Progenitor cell of endocrine pancreas (in vitro differentiated cells): ENCODE results near the gene RP9. TPM values are rescaled to one million over a fixed set of nuclear protein-coding genes. Genes with fewer than 3 reads are reported as not detected.

Source experiments
- DNase-seq: peaks from one replicate; pipeline ENCODE4 v3.0.0; 2021; ENCODE audit warnings: low spot score; ENCODE audit not compliant: unreplicated experiment
- H3K27ac Mint-ChIP-seq: 2 replicates; pipeline ENCODE4 v1.8.0; 2021; ENCODE audit warnings: mild to moderate bottlenecking, moderate library complexity, mixed read lengths
- H3K27me3 Mint-ChIP-seq: 2 replicates; pipeline ENCODE4 v1.8.0; 2021; ENCODE audit warnings: mixed read lengths
- H3K36me3 Mint-ChIP-seq: 2 replicates; pipeline ENCODE4 v1.8.0; 2022; ENCODE audit warnings: mixed read lengths; ENCODE audit not compliant: insufficient read depth
- H3K4me1 Mint-ChIP-seq: 2 replicates; pipeline ENCODE4 v1.8.0; 2021; ENCODE audit warnings: low read depth, mixed read lengths
- H3K4me3 Mint-ChIP-seq: 2 replicates; pipeline ENCODE4 v1.8.0; 2021; ENCODE audit warnings: low read depth, mild to moderate bottlenecking, moderate library complexity, mixed read lengths
- H3K9me3 Mint-ChIP-seq: 2 replicates; pipeline ENCODE4 v1.8.0; 2021; ENCODE audit warnings: low read depth, mixed read lengths
- total RNA-seq: library from RNA; stranded (reverse); gene quantifications from 2 replicates; pipeline ENCODE4 v1.2.1, GENCODE V29; 2021
- TF ChIP-seq, protein P1 (sequence below): fragments of 200-600 bp; sonication (generic); IDR thresholded peaks from one replicate; pipeline ENCODE4 v1.5.0; 2021; ENCODE audit warnings: antibody characterized with exemption, mild to moderate bottlenecking; ENCODE audit not compliant: unreplicated experiment

Gene RP9
- total RNA-seq, 1 donor from 2014 or later = 26.2 TPM

DNA sequence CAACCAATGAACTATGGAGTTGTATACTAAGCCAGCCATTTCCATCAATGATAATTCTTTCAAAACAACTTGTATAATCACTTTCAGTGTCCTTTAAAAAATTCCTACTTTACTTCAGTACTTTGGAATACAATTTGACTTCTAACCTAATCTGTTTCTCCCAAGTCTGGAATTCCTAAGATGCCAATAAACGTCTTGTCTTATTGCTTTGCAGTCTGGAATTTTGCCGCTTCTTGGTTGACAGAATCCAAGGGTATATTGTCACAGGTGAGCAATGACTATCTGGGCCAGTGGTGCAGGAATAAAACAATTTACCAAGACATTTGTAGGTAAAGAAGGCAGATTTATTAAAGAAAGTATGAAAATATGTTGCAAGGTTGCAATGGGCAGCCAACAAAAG is 21.8 kb downstream of the RP9 start:
- no peak overlapping the region for H3K4me3 Mint-ChIP-seq
- DNase-seq = no peak
- no peaks in the 10 kb centered on the region for H3K36me3 Mint-ChIP-seq
- no peaks in the 10 kb centered on the region for H3K27me3 Mint-ChIP-seq
- H3K4me1 Mint-ChIP-seq = peaks cover 3% of the 10 kb centered on the region
- H3K9me3 Mint-ChIP-seq = no peaks in the 10 kb centered on the region
- TF ChIP-seq, protein P1, sequence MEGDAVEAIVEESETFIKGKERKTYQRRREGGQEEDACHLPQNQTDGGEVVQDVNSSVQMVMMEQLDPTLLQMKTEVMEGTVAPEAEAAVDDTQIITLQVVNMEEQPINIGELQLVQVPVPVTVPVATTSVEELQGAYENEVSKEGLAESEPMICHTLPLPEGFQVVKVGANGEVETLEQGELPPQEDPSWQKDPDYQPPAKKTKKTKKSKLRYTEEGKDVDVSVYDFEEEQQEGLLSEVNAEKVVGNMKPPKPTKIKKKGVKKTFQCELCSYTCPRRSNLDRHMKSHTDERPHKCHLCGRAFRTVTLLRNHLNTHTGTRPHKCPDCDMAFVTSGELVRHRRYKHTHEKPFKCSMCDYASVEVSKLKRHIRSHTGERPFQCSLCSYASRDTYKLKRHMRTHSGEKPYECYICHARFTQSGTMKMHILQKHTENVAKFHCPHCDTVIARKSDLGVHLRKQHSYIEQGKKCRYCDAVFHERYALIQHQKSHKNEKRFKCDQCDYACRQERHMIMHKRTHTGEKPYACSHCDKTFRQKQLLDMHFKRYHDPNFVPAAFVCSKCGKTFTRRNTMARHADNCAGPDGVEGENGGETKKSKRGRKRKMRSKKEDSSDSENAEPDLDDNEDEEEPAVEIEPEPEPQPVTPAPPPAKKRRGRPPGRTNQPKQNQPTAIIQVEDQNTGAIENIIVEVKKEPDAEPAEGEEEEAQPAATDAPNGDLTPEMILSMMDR = no peak
- no peak overlapping the region for H3K27ac Mint-ChIP-seq

DNA sequence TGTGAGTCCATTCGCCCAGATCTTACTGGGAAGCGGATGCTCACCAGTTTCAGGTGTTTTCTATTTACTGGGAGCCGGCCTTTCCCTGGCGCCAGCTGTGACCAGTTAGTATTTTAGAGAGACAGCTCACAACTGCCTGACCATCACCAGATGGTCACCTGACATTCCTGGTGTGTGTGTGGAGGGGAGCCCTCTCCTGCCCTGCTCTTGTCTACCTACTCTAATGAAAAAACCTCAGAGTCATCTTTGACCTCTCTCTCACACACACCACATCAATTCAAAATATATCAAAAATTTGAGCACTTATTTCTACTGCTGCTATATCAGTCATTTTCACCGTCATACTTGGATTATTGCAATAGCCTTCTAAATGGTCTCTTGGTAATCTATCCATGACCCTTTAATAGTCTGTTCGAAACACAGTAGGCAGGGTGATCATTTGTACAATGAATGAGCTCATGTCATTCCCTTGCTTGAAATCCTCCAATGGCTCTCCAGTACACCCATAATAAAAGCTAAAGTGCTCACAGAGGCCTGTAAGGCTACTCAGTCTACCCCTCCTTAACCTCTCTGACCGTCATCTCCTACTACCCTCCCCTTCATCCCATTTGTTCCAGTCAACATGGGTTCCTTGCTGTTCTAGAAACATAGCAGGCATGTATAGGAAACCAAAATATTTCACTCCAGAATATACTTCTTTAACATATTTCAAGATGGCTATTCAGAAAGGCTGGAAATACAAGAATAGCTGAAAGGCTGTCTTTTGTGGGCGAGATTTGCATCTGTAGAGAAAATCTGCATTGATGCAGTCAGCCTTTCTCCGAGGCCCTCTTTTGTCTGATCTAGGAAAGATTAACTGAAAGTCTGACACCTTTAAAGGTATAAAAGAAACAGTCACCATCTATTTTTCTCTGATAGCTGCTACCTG is 29.2 kb downstream of the RP9 start:
- no peak for DNase-seq
- no peaks in the 10 kb centered on the region for H3K27me3 Mint-ChIP-seq
- no peaks in the 10 kb centered on the region for H3K36me3 Mint-ChIP-seq
- no peak overlapping the region for H3K4me3 Mint-ChIP-seq
- TF ChIP-seq, protein P1 = no peak
- H3K4me1 Mint-ChIP-seq = no peaks in the 10 kb centered on the region
- H3K27ac Mint-ChIP-seq = no peak overlapping the region
- no peaks in the 10 kb centered on the region for H3K9me3 Mint-ChIP-seq

DNA sequence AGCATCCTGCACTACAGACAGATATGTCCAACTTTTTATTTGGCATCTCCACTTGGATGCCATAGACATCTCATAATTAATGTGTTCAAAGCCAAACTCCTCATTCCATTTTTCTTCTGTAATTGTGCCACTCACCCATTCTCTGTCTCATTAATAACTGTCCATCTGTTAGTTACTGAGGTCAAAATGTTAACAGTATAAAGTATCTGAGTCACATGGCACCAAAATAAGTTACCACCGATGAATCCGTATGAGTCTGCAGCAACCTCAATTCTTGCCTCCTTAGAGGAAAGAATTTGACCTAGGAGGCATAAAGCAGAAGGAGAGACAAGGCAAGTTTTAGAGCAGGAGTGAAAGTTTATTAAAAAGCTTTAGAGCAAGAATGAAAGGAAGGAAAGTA is 30.1 kb downstream of the RP9 start:
- Mint-ChIP-seq H3K4me3 (no peak overlapping the region), H3K9me3 (no peaks in the 10 kb centered on the region), H3K27me3 (no peaks in the 10 kb centered on the region), H3K36me3 (no peaks in the 10 kb centered on the region), H3K4me1 (no peaks in the 10 kb centered on the region), H3K27ac (no peak overlapping the region)
- TF ChIP-seq, protein P1 = no peak
- DNase-seq = no peak

DNA sequence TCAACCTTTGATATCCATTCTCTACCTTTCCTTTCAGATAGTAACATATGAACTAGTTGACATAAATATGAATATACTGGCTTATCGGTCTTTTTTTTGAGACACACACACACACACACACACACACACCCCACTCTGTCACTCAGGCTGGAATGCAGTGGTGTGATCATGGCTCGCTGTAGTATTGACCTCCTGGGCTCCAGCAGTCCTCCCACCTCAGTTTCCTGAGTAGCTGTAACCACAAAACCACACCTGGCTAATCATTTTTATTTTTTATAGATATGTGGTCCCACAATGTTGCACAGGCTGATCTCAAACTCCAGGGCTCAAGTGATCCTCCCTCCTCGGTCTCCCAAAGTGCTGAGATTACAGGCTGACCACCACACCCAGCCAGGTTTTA is 32.5 kb downstream of the RP9 start:
- no peak for DNase-seq
- H3K4me1 Mint-ChIP-seq = no peaks in the 10 kb centered on the region
- H3K9me3 Mint-ChIP-seq = peaks cover 3% of the 10 kb centered on the region
- TF ChIP-seq, protein P1 = no peak
- peaks cover 1% of the 10 kb centered on the region for H3K36me3 Mint-ChIP-seq
- no peak overlapping the region for H3K4me3 Mint-ChIP-seq
- no peaks in the 10 kb centered on the region for H3K27me3 Mint-ChIP-seq
- no peak overlapping the region for H3K27ac Mint-ChIP-seq

DNA sequence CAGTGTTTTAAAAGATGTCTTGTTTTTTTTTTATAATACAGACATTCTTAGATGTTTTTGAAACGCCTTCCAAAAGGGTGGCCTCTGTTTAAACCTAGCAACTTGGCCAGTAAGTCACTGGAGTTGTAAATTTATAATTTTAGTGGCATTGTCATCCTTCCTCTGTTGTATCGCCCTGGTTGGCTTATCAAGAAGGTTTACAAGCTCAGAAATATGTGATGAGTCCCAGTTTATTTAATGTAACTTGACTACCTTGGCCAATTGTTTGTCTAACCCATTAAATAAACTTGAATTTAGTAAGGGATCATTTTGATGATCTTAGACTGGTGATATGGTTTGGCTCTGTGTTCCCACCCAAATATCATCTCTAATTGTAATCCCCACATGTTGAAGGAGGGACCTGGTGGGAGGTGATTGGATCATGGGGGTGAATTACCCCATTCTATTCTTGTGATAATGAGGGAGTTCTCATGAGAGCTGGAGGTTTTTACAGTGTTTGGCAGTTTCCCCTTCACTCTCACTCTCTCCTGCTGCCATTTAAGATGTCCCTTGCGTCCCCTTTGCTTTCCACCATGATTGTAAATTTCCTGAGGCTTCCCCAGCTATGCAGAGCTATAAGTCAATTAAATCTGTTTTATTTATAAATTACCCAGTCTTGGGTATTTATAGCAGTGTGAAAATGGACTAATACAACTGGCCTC is 33.2 kb downstream of the RP9 start:
- Mint-ChIP-seq H3K4me3 (no peak overlapping the region), H3K4me1 (no peaks in the 10 kb centered on the region), H3K27me3 (no peaks in the 10 kb centered on the region), H3K9me3 (peaks cover 7% of the 10 kb centered on the region), H3K36me3 (peaks cover 2% of the 10 kb centered on the region), H3K27ac (no peak overlapping the region)
- TF ChIP-seq, protein P1 = no peak
- DNase-seq = no peak
